HG02938 (cell line): ENCODE results near the gene ISYNA1.

Source experiments
- ATAC-seq: cut with Tn5 transposase; IDR thresholded peaks from one replicate; pipeline ENCODE4 v1.9.1; 2021; ENCODE audit warnings: mild to moderate bottlenecking, moderate library complexity; ENCODE audit not compliant: unreplicated experiment

The ISYNA1 gene

DNA sequence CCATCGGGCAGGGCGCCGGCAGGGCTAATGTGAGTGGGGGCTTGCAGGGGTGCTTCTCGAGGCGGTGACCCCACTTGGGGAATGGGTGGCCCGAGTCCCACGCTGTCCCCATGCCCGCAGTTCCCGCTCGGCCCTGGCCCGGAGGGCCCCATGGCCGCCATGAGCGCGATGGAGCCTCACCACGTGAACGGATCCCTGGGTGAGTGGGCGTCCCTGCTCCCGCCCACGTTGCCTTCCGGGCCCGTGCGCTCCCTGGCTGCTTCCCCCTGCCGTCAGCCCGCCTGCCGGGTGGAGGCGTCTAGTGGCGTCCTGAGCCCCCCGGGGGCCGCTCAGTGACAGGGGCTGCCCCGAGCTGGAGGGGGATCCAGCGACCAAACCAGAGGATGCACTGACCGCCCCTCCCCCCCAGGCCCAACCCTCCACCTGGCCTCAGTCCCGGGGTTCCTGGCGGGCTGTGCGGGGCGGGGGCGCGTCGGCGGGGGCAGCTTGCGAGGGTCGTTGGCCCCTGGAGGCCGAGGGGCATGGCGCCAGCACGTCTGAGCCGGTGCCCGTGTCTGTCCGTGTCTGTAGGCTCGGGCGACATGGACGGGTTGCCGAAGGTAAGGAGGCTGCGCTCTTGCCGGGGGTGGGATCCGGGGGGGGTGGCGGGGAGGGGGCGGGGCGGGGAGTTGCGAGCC is 4.8 kb downstream of the ISYNA1 start:
- ATAC-seq: no peak

GRCh38 chr19:18432275-18433014 is 5.5 kb downstream of the ISYNA1 start:
- no peak for ATAC-seq

DNA sequence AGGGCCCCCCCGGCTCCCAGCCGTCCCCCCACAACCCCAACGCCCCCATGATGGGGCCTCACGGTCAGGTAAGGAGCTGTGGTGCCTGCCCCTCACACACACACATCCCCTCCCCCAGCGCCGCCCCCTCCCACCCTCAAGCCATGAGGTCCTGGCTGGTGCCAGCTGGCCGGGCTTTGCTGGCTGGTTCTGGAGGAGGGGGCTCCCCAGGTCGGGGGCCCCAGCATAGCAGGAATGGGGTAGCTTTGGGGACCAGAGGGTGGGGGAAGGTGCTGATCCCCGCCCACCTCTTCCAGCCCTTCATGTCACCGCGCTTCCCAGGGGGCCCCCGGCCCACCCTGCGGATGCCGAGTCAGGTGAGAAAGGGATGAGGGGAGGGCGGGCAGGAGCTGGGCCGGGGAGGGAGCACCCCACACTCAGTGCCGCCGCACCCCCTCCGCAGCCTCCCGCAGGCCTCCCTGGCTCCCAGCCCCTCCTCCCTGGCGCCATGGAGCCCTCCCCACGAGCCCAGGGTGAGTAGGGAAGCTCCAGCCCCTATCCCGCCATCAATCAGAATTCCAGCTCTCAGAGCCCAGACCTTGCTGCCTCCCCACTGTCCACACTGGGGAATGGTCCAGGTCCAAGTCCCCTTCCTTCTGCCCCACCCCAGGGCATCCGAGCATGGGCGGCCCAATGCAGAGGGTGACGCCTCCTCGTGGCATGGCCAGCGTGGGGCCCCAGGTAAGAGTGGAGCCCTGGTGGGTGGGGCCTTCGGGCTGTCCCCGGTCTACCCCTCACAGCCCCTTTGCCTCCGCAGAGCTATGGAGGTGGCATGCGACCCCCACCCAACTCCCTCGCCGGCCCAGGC is 6.4 kb downstream of the ISYNA1 start:
- ATAC-seq: no peak

DNA sequence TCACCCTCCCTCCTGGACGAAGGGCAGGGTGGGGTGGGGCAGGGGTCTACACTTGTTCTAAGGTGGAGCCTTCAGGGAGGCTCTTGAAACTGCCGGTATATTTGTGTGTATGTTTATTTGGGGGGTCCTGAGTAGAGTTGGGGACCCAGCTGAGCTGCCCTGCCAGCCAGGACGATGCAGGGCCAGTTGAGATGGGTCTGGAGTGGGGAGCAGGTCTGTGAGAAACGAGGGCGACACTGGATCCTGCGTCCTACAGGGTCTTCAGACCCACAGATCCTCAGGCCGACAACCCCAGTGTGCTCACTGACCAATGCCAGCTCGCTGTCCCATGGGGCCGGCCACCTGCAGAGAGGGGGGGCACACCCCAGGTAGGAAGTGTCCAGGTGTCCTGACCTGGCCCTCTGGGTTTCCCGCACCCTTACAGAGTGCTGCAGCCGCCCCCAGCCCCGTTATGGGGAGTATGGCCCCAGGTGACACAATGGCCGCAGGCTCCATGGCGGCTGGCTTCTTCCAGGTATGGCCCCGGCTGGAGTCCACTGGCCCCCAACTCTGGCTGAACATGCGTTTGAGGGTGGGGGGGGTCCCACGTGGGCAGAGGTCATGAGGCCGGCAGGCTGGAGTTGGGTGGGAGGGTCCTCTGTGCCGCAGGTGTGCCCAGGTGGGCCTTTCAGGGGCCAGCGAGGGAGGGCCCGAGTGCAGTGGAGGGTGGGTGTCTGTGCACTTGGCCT is 7.4 kb downstream of the ISYNA1 start:
- ATAC-seq: no peak

DNA sequence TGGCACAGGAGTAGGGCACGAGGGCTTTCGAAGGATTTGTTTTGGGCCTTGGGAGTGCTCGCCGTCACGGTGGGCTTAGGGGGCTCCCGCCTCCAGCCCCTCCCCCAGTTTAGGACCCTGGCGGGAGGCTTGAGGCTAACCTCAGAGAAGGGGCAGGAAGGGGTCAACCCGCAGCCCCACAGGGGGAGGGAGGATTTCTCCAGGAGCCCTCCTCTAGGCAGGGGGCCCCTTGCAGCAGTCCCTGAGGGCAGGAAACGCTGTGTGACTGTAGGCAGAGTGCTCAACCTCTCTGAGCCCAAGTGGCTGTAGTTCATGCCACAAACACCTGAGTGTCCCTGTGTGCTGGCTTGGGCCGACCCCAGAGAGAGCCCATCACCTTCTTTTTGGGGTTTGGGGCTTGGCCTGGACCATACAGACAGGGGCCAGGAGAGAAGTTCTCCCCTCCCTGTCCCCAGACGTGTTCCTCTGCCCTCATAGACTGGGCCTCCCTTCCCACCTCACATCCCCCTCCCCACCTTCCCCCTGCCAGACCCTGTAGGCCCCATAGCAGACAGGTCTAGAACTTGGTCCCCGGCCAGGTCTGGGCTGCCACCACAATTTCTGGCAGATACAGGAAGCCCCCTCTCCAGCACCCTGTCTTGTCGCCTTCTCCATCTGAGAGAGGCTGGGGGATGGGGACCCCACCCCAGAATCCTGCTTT is 8.1 kb downstream of the ISYNA1 start:
- no peak for ATAC-seq

- ATAC-seq: peak; percentile 43
Observed at GRCh38 chr19:18428787-18429674, 8.9 kb downstream of the ISYNA1 start.

GRCh38 chr19:18428173-18428786 is 9.7 kb downstream of the ISYNA1 start:
- ATAC-seq: peak; percentile 9

- ATAC-seq: no peak
Observed at GRCh38 chr19:18427743-18428113, 10.2 kb downstream of the ISYNA1 start.

DNA sequence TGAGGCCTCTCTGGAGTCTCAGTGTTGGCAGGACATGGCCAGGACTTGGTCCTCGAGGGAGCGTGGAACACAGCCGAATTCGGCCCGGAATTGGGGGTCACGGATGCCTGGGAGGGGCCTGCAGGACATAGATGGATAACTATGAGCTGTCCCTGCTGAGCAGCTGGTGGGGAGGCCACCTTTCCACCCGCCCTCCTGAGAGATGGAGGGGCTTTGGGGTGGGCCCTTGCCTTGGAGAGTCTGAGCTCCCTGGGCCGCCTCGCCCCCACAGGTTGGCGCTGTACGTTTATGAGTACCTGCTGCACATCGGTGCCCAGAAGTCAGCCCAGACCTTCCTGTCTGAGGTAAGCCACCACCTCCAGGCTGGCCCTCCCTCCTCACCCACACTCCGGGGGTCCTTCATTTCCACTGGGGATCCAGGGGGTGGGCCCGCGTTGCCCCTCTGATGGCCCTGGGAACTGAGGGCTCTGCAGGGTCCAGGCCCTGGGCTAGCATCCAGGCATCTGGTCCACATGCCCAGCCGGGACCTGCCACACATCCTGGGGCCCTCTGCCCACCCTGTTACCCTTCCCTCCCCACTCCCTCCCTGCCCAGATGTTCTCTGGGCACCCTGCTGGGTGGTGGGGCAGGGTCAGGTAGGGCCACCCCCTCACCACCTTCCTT is 10.7 kb downstream of the ISYNA1 start:
- no peak for ATAC-seq

DNA sequence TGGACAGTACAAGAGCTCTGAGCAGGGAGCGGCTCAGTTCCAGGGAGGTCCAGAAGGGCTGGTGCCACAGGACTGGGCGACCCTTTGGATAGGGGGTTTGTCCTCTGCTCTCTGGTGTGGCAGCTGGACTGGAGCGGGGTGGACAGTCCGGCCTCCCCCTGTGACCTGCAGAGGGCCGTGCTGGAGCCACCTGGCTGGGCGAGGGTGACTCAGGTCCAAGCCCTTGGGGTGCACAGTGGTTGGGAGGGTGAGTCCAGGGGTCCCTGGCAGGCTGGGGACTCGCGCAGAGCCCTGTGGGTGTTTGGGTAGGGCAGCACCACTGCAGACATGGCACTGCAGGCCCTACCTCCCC is 11.5 kb downstream of the ISYNA1 start:
- no peak for ATAC-seq

DNA sequence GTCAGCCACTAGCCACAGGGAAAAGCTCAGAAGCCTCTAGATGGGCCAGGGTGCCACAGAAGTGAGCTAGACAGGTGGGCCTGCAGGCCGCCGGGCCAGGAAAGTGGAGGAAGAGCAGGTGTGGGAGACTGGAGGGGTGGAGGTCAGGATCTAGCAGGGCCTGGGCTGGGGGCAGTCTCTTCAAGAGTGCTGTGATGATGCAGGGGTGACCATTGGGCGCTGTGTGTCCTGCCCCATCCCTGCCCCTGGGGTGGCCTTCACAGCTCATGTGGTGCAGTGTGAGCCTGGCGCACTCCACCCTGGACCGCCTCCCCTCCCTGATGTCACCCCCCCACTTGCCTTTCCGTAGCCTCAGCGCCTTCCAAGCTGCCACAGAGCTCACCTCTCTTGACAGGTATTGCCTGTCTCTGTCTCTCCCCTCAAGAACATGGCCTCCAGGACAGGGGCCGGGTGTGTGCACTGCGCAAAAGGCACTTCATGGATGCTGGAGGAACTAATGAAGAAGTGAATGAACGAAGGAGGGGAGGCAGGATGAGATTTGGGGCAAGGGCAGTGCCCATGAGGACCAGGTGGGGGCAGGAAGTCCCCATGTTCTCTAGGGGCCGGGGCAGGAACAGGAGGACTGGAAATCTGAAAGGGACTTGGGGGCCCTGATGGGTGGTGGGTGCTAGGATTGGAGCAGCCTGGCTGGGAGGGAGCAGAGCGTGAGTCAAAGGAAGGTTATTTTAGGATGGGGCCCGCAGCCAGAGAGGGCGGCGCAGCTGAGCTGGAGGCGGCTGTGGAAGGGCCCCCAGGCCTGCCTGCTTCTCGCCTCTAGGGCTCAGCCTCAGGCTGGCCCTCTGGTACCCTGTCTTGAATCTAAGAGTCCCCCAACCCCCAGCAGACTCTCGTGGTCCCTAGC is 12.2 kb downstream of the ISYNA1 start:
- ATAC-seq: no peak

GRCh38 chr19:18424890-18425514 is 12.9 kb downstream of the ISYNA1 start:
- ATAC-seq: no peak

DNA sequence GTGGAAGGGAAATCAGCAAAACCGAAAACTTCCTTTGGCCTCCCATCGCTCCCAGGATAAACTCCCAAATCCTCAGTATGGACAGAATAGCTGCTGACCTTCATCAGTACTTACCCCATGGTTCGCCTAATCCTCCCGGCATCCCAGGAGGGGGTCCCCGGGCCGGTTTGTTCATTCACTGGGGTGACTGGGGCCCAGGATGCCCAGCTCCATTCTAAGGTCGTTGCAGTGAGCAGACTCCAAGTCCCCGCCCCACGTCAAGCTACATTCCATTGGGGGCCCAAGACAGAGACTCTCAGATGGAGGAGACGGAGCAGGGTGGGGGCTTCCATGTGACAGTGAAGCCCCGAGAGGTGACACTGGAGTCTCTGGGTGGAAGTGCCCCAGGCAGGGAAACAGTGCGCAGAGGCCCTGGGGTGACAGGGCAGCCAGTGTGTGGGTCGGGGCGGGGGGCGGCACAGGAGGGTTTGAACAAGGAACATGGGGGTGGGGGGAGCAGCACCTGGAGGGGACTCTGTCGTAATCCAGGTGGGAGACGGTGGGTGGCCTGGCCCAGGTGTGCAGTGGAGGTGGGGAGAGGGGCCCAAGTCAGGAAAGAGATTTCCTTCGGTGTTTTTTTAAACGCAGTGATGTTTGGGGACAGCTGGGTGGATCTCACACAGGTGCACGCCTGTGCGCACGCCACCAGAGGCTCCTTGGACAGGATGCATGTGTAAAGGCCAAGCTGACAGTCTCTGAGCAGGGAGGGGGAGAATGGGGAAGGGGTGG is 13.6 kb downstream of the ISYNA1 start:
- no peak for ATAC-seq

- ATAC-seq: no peak
Observed at GRCh38 chr19:18423258-18424020, 14.5 kb downstream of the ISYNA1 start.

DNA sequence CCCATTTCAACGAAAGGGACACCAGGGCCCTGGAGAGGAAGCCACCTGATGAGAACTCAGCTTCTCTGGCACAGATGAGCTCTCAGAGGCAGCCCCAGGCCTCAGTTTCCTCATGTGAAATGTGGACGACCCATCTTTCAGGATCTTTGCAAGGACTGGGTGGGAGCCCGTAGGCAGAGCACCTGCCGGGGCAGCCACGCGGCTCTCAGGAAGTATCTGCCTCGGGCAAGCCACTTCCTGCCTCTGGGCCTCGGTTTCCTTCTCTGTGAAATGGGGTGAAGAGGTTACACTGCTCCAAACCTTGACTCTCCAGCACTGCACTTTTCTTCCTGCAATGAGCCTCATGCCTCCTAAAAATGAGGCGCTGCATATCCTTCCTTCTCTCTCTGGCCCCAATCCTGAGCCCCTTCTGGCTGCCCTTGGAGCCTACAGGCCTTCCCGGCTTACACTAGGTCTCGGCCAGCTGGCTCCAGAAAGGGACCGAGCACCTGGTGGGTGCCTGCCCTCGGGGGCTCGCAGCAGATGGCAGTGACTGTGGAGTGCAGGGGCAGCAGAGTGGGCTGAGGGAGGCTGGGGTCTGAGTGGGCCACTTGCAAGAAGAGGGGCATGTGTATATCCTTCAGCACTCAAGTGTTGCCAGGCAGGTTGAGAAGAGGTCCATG is 15.3 kb downstream of the ISYNA1 start:
- ATAC-seq: no peak
